A549 (cell line): ENCODE measurements around the gene YKT6. TPM values are rescaled to one million over a fixed set of nuclear protein-coding genes. Genes with fewer than 3 reads are reported as not detected.

Experiments
- ATAC-seq, 2 experiments: fragments of 200-7000 bp in 1 of 2; fragments of >200 bp in 1 of 2; cut with Nextera tagmentation in 1 of 2; cut with Tn5 transposase in 1 of 2; 3 replicates each; pipeline versions ENCODE4 v1.8.0 to v1.9.1; 2018 to 2020; ENCODE audit warnings: mild to moderate bottlenecking in 1 of 2, moderate library complexity in 1 of 2
- CTCF ChIA-PET: fragments of 300-600 bp; sonication (Branson Sonifier 250); formaldehyde crosslinking; extraction: SDS; loops from one replicate; lab custom pipeline; 2021; ENCODE audit warnings: antibody characterized with exemption, inconsistent platforms; lab: Yijun Ruan, JAX
- POLR2A ChIA-PET: fragments of 350-600 bp; formaldehyde crosslinking; extraction: SDS; loops from one replicate; lab custom pipeline; 2021; ENCODE audit warnings: antibody characterized with exemption, inconsistent platforms; lab: Yijun Ruan, JAX
- DNase-seq, 2 experiments: peaks; one replicate each; pipeline versions ENCODE4 v3.0.0 to v3.0.0-alpha.2; 2011 to 2016; ENCODE audit warnings: low read depth in 1 of 2, low spot score in 1 of 2
- FAIRE-seq: peaks from 2 replicates; lab custom pipeline; 2011; peaks lifted over from hg19 to GRCh38; lab: Jason Lieb, UNC
- H3K27ac ChIP-seq, 2 experiments: fragments of >200 bp; sonication (Bioruptor Twin); formaldehyde crosslinking; 3 replicates each; pipeline ENCODE4 v1.5.1; 2016 to 2017
- H3K4me1 ChIP-seq: fragments of >200 bp; sonication (Bioruptor Twin); formaldehyde crosslinking; 3 replicates; pipeline ENCODE4 v1.6.1; 2016
- H3K4me2 ChIP-seq: fragments of >200 bp; sonication (Bioruptor Twin); formaldehyde crosslinking; 3 replicates; pipeline ENCODE4 v1.6.1; 2016
- H3K4me3 ChIP-seq: fragments of >200 bp; sonication (Bioruptor Twin); formaldehyde crosslinking; 3 replicates; pipeline ENCODE4 v1.5.1; 2016
- H3K9me3 ChIP-seq: fragments of >200 bp; sonication (Bioruptor Twin); formaldehyde crosslinking; 3 replicates; pipeline ENCODE4 v1.6.1; 2016
- BHLHE40 ChIP-seq: IDR thresholded peaks from 2 replicates; pipeline ENCODE4 v1.6.1; 2012; ENCODE audit warnings: low read depth, low read length, inconsistent platforms
- CBX8 ChIP-seq: fragments of 200-600 bp; sonication (generic); IDR thresholded peaks from 2 replicates; pipeline ENCODE4 v1.6.1; 2016
- EHMT2 ChIP-seq: fragments of 200-600 bp; sonication (generic); IDR thresholded peaks from 2 replicates; pipeline ENCODE4 v1.6.1; 2016; ENCODE audit warnings: antibody characterized with exemption, low read depth, mild to moderate bottlenecking, moderate library complexity
- ESRRA ChIP-seq: fragments of 150-350 bp; IDR thresholded peaks from 2 replicates; pipeline ENCODE4 v1.6.1; 2014; ENCODE audit warnings: mild to moderate bottlenecking, low read length, borderline replicate concordance
- FOSB ChIP-seq: fragments of 250-450 bp; sonication (Bioruptor Pico); IDR thresholded peaks from 2 replicates; pipeline ENCODE4 v1.5.0; 2020; ENCODE audit warnings: mild to moderate bottlenecking, moderate library complexity
- FOSL2 ChIP-seq, 2 experiments: fragments of 450-650 bp in 1 of 2; fragments of >200 bp in 1 of 2; sonication (Bioruptor Twin) in 1 of 2; formaldehyde crosslinking; IDR thresholded peaks; 2 replicates each; pipeline versions ENCODE4 v1.5.0 to v1.6.1; 2016 to 2020; ENCODE audit warnings: mild to moderate bottlenecking in 1 of 2, moderate library complexity in 1 of 2
- HEYL ChIP-seq: fragments of 250-450 bp; sonication (Bioruptor Pico); IDR thresholded peaks from 2 replicates; pipeline ENCODE4 v1.8.0; 2021; ENCODE audit warnings: mild to moderate bottlenecking, moderate library complexity
- HOXB13 ChIP-seq: fragments of 250-450 bp; sonication (Bioruptor Pico); IDR thresholded peaks from 2 replicates; pipeline ENCODE4 v1.5.0; 2020; ENCODE audit warnings: low read depth, mild to moderate bottlenecking, moderate library complexity
- JUN ChIP-seq, 2 experiments: fragments of >200 bp; sonication (Bioruptor Twin); formaldehyde crosslinking; IDR thresholded peaks; 2 replicates in 1 of 2; 3 replicates in 1 of 2; pipeline ENCODE4 v1.6.1; 2016 to 2017
- KDM5A ChIP-seq: fragments of 200-600 bp; sonication (generic); IDR thresholded peaks from 2 replicates; pipeline ENCODE4 v1.6.1; 2016; ENCODE audit warnings: antibody characterized with exemption, mild to moderate bottlenecking
- MAFK ChIP-seq: fragments of 450-650 bp; IDR thresholded peaks from 2 replicates; pipeline ENCODE4 v1.6.1; 2014; ENCODE audit not compliant: partially characterized antibody
- NFE2L2 ChIP-seq: fragments of 150-350 bp; conservative IDR thresholded peaks from 2 replicates; pipeline ENCODE4 v1.6.1; 2014; ENCODE audit warnings: low read length
- POLR2AphosphoS2 ChIP-seq: conservative IDR thresholded peaks from 2 replicates; pipeline ENCODE4 v1.6.1; 2012; ENCODE audit warnings: low read length, improper control_type of control experiment, inconsistent platforms
- RAD21 ChIP-seq, 2 experiments: fragments of >200 bp in 1 of 2; sonication (Bioruptor Twin) in 1 of 2; formaldehyde crosslinking in 1 of 2; IDR thresholded peaks in 1 of 2; conservative IDR thresholded peaks in 1 of 2; 2 replicates in 1 of 2; 3 replicates in 1 of 2; pipeline ENCODE4 v1.6.1; 2012 to 2018; ENCODE audit warnings: inconsistent platforms in 1 of 2
- RCOR1 ChIP-seq: fragments of 150-350 bp; IDR thresholded peaks from 2 replicates; pipeline ENCODE4 v1.6.1; 2014; ENCODE audit warnings: antibody characterized with exemption, low read length, low read depth
- SREBF2 ChIP-seq: fragments of 450-650 bp; IDR thresholded peaks from 2 replicates; pipeline ENCODE4 v1.6.1; 2014; ENCODE audit warnings: mild to moderate bottlenecking, moderate library complexity
- TP53 ChIP-seq: fragments of 250-450 bp; sonication (Bioruptor Pico); IDR thresholded peaks from 2 replicates; pipeline ENCODE4 v1.5.0; 2021; ENCODE audit warnings: mild to moderate bottlenecking, moderate library complexity
- ZNF302 ChIP-seq: fragments of 250-450 bp; sonication (Bioruptor Pico); IDR thresholded peaks from 2 replicates; pipeline ENCODE4 v1.9.0; 2021; ENCODE audit warnings: inconsistent platforms, mild to moderate bottlenecking, moderate library complexity
- ZSCAN20 ChIP-seq: fragments of 250-450 bp; sonication (Bioruptor Pico); IDR thresholded peaks from 2 replicates; pipeline ENCODE4 v1.8.0; 2022; ENCODE audit warnings: mild to moderate bottlenecking, moderate library complexity
- WGBS: methylation state at CpG from one replicate; pipeline ENCODE4 v1.1.6; 2017; ENCODE audit errors: missing lambda C conversion rate; 5-methylcytosine and 5-hydroxymethylcytosine counted together
- polyA plus RNA-seq, 4 experiments: library from polyadenylated mRNA; depleted of rRNA in 3 of 4; stranded (reverse); fragments of >200 nt; fragmentation: RNase III in 1 of 4; extraction: RNeasy Plus Mini Kit Qiagen cat#74134 plus additional on column Dnase treatment in 1 of 4; gene quantifications; 2 replicates in 3 of 4; 3 replicates in 1 of 4; pipeline ENCODE4 v1.2.3, GENCODE V29; 2011 to 2017
- TF ChIP-seq, protein P1 (sequence below): fragments of 150-350 bp; IDR thresholded peaks from 2 replicates; pipeline ENCODE4 v1.6.1; 2014; ENCODE audit warnings: low read depth, mild to moderate bottlenecking, low read length
- TF ChIP-seq, protein P2 (sequence below): fragments of >200 bp; sonication (Bioruptor Twin); formaldehyde crosslinking; IDR thresholded peaks from 3 replicates; pipeline ENCODE4 v1.5.1; 2016
- TF ChIP-seq, protein P3 (sequence below): IDR thresholded peaks from 2 replicates; pipeline ENCODE4 v1.6.1; 2012; ENCODE audit warnings: low read depth, borderline replicate concordance
- TF ChIP-seq, protein P4 (sequence below): IDR thresholded peaks from 2 replicates; pipeline ENCODE4 v1.6.1; 2012

YKT6 gene
- polyA plus RNA-seq, 2 of the 4 experiments (the other 2 are of a cell fraction), result 113 to 130 TPM

DNA sequence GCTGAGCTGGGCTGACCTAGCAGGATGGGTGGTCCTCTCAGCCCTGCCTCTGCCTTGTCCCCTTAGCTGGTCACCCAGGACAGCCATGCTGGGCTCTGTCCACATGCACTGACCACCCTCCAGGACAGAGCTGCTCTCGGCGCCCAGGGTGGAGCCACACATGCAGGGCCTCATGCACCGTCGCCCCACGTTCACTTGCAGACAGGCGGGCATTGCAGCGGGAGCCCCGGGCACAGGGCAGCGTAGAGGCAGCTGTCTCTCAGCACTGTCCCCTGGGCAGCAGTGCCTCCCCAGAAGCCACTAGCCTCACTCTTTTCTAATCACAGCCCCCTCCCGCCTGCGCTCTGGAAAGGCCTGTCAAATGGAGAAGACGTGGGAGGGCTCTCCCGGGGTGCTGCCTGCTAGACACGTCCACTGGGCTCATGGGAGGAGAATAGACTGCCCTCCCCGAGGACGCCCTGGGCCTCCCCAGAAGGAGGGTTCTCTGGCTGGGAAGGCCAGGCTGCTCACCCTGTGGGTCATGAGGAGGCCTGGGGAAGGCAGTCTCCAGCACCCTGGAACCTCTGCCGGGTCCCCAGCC lies 37.4 kb downstream of the YKT6 start:
- TF ChIP-seq, protein P1, sequence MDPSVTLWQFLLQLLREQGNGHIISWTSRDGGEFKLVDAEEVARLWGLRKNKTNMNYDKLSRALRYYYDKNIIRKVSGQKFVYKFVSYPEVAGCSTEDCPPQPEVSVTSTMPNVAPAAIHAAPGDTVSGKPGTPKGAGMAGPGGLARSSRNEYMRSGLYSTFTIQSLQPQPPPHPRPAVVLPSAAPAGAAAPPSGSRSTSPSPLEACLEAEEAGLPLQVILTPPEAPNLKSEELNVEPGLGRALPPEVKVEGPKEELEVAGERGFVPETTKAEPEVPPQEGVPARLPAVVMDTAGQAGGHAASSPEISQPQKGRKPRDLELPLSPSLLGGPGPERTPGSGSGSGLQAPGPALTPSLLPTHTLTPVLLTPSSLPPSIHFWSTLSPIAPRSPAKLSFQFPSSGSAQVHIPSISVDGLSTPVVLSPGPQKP, result no peak
- TF ChIP-seq NFE2L2 (no peak), FOSL2 (IDR thresholded peaks at IDR 0.05) (no peak), FOSL2 (CRISPR knock-in tag; IDR thresholded peaks at IDR 0.05) (no peak), KDM5A (no peak), POLR2AphosphoS2 (no peak), RAD21 (conservative IDR thresholded peaks at IDR 0.05 in 1 of 2, IDR thresholded peaks at IDR 0.05 in 1 of 2) (no peak), MAFK (no peak), HEYL (CRISPR knock-in tag) (no peak), ZNF302 (CRISPR knock-in tag) (no peak), ZSCAN20 (CRISPR knock-in tag) (no peak)
- FAIRE-seq, result no peak
- Histone ChIP-seq H3K4me1 (no peaks in the 10 kb centered on the region), H3K4me3 (no peak overlapping the region), H3K9me3 (no peaks in the 10 kb centered on the region), H3K27ac (no peak overlapping the region), H3K4me2 (no peak overlapping the region)
- no peak for DNase-seq
- POLR2A ChIA-PET, result no interaction called here
- CTCF ChIA-PET, result interaction anchor here (0.6 to 1.6 kb wide), 3 partner anchors 90 to 329 kb away, joined by 3 to 4 read pairs (median 3); no protein-coding TSS in a partner anchor
- 64% methylated on average over 12 of the region's 17 CpGs for WGBS
- no peak for ATAC-seq

DNA sequence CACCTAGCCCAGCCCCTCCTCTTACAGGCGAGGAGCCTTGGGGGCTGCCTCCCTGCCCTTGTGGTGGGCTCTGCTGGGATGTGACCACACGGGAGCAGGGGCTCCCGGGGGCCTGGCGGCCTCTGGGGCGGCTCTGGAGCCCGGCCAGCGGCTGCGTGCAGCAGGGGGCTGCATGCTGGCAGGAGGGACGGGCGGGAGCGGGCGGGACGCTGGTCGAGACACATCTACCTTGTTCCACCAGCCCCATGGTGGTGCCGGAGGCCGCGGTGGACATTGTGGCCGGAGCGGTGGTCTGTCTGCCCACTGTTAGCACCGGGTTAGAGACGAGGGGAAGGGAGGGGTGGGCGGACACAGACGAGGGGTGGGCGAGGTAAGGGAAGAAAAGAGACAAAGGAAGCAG lies 38.6 kb downstream of the YKT6 start:
- Histone ChIP-seq H3K9me3 (no peaks in the 10 kb centered on the region), H3K4me1 (no peaks in the 10 kb centered on the region), H3K4me3 (no peak overlapping the region), H3K27ac (no peak overlapping the region), H3K4me2 (no peak overlapping the region)
- no peak for TF ChIP-seq SREBF2
- TF ChIP-seq NFE2L2, result no peak
- TF ChIP-seq, protein P2, sequence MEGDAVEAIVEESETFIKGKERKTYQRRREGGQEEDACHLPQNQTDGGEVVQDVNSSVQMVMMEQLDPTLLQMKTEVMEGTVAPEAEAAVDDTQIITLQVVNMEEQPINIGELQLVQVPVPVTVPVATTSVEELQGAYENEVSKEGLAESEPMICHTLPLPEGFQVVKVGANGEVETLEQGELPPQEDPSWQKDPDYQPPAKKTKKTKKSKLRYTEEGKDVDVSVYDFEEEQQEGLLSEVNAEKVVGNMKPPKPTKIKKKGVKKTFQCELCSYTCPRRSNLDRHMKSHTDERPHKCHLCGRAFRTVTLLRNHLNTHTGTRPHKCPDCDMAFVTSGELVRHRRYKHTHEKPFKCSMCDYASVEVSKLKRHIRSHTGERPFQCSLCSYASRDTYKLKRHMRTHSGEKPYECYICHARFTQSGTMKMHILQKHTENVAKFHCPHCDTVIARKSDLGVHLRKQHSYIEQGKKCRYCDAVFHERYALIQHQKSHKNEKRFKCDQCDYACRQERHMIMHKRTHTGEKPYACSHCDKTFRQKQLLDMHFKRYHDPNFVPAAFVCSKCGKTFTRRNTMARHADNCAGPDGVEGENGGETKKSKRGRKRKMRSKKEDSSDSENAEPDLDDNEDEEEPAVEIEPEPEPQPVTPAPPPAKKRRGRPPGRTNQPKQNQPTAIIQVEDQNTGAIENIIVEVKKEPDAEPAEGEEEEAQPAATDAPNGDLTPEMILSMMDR, result no peak
- TF ChIP-seq BHLHE40, result no peak
- TF ChIP-seq, protein P3, sequence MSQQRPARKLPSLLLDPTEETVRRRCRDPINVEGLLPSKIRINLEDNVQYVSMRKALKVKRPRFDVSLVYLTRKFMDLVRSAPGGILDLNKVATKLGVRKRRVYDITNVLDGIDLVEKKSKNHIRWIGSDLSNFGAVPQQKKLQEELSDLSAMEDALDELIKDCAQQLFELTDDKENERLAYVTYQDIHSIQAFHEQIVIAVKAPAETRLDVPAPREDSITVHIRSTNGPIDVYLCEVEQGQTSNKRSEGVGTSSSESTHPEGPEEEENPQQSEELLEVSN, result no peak
- no peak for TF ChIP-seq JUN (IDR thresholded peaks at IDR 0.05)
- TF ChIP-seq CBX8, result no peak
- TF ChIP-seq, protein P4, sequence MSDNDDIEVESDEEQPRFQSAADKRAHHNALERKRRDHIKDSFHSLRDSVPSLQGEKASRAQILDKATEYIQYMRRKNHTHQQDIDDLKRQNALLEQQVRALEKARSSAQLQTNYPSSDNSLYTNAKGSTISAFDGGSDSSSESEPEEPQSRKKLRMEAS, result no peak
- no peak for TF ChIP-seq EHMT2
- no peak for TF ChIP-seq FOSB (CRISPR knock-in tag)
- TF ChIP-seq HOXB13, result no peak
- TF ChIP-seq RCOR1, result no peak
- TF ChIP-seq ESRRA, result no peak
- TF ChIP-seq TP53 (CRISPR knock-in tag), result no peak
- ChIA-PET POLR2A (no interaction called here), CTCF (interaction anchor here (1.6 to 4.7 kb wide), 2 partner anchors 326 to 328 kb away, joined by 4 to 55 read pairs; no protein-coding TSS in a partner anchor)
- 33% methylated on average over 1 of the region's 24 CpGs for WGBS
- ATAC-seq, result no peak
- DNase-seq, result no peak
- FAIRE-seq, result no peak
